Astrocyte of the cerebellum (primary cell): ENCODE data around the gene CHKB.

ENCODE experiments used
- DNase-seq: peaks from one replicate; pipeline ENCODE4 v3.0.0-alpha.2; 2011; ENCODE audit warnings: low read depth
- H3K4me3 ChIP-seq: 2 replicates; pipeline ENCODE4 v1.5.1; 2011; ENCODE audit warnings: mild to moderate bottlenecking, low read depth, low read length, moderate library complexity
- in situ Hi-C: cut with HindIII; loops from 2 replicates; pipeline ENCODE4 v1.10.0; 2017; ENCODE audit warnings: low sequenced_read_pairs
- TF ChIP-seq, protein P1 (sequence below): IDR thresholded peaks from 2 replicates; pipeline ENCODE4 v1.5.1; 2012; ENCODE audit warnings: low read length, low read depth, moderate library complexity, mild to moderate bottlenecking; ENCODE audit errors: missing control alignments

Gene CHKB

DNA sequence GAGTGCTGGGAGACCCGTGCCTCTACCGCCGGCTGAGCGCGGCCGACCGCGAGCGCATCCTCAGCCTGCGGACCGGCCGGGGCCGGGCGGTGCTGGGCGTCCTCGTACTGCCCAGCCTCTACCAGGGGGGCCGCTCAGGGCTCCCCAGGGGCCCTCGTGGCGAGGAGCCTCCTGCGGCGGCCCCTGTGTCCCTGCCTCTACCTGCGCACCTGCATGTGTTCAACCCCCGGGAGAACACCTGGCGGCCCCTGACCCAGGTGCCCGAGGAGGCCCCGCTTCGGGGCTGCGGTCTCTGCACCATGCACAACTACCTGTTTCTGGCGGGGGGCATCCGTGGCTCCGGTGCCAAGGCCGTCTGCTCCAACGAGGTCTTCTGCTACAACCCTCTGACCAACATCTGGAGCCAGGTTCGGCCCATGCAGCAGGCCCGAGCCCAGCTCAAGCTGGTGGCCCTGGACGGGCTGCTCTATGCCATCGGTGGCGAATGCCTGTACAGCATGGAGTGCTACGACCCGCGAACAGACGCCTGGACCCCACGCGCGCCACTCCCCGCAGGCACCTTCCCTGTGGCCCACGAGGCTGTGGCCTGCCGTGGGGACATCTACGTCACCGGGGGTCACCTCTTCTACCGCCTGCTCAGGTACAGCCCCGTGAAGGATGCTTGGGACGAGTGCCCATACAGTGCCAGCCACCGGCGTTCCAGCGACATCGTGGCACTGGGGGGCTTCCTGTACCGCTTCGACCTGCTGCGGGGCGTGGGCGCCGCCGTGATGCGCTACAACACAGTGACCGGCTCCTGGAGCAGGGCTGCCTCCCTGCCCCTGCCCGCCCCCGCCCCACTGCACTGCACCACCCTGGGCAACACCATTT is 33.5 kb downstream of the CHKB start:
- DNase-seq: no peak
- in situ Hi-C loops: no loop called here
- TF ChIP-seq, protein P1, sequence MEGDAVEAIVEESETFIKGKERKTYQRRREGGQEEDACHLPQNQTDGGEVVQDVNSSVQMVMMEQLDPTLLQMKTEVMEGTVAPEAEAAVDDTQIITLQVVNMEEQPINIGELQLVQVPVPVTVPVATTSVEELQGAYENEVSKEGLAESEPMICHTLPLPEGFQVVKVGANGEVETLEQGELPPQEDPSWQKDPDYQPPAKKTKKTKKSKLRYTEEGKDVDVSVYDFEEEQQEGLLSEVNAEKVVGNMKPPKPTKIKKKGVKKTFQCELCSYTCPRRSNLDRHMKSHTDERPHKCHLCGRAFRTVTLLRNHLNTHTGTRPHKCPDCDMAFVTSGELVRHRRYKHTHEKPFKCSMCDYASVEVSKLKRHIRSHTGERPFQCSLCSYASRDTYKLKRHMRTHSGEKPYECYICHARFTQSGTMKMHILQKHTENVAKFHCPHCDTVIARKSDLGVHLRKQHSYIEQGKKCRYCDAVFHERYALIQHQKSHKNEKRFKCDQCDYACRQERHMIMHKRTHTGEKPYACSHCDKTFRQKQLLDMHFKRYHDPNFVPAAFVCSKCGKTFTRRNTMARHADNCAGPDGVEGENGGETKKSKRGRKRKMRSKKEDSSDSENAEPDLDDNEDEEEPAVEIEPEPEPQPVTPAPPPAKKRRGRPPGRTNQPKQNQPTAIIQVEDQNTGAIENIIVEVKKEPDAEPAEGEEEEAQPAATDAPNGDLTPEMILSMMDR: no peak
- no peak overlapping the region for H3K4me3 ChIP-seq

DNA sequence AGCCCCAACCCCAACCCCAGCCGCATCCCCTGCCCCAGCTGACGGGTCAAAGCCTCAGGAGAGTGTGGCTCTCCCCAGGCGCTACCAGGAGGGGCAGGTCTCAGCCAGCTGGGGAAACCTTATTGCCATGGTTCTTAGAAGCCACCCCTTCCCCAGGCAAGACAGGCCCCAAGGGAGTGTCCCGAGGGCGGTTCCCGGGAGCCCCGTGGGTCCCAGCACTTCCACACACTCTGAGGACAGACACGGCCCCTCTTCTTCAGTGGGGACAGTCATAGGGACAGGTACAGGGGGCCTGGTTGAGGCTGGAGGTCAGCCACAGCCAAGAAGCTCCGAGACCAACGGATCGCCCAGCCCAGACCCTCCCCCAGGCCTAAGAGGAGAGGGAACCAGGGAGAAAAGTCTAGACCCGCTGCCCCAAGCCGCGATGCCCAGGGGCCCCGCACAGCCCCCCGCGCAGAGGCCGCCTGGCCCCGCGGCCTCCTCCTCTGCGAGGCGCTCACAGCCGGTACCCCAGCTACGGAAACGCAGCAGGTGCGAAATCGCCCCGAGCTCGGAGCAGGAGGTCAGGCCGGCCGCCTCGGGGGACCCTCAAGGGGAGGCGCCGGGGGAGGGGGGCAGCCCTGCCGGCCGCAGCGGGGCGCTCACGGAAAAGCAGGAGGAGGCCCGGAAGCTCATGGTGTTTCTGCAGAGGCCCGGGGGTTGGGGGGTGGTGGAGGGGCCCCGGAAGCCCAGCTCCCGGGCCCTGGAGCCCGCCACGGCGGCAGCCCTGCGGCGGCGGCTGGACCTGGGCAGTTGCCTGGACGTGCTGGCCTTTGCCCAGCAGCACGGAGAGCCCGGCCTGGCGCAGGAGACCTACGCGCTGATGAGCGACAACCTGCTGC is 34.4 kb downstream of the CHKB start:
- no peak for DNase-seq
- in situ Hi-C loops: no loop called here
- H3K4me3 ChIP-seq: no peak overlapping the region
- TF ChIP-seq, protein P1: no peak

DNA sequence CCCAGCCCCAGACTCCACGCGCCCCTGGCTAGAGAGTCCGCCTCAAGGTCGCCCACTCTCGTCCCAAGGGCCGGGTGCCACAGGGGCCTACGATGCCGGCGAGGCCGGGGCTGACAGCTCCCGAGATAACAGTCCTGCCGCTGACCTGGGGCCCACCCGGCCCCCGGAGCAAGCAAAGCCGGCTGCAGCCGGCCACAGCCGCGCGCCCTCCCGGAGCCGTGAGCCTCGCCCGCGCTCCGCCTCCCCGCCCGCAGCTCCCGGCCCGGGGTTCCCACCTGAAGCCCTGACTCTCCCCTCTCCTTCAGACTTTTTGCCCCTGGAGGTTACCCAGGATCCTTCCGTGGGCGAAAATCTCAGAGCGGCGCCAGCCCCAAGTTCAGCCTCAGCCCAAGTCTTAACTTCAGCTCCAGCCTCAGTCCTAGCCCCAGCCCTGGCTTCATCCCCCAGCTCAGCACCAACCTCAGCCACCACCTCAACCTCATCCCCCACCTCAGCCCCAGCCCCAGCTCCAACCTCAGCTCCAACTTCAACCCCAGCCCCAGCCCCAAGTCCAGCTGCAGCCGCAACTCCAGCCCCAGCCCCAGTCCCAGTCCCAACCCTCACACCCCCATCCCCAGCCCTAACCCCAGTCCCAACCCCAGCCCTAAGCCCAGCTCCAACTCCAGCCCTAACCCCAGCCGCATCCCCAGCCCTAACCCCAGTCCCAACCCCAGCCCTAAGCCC is 35.2 kb downstream of the CHKB start:
- in situ Hi-C loops: no loop called here
- no peak overlapping the region for H3K4me3 ChIP-seq
- no peak for DNase-seq
- TF ChIP-seq, protein P1: no peak

DNA sequence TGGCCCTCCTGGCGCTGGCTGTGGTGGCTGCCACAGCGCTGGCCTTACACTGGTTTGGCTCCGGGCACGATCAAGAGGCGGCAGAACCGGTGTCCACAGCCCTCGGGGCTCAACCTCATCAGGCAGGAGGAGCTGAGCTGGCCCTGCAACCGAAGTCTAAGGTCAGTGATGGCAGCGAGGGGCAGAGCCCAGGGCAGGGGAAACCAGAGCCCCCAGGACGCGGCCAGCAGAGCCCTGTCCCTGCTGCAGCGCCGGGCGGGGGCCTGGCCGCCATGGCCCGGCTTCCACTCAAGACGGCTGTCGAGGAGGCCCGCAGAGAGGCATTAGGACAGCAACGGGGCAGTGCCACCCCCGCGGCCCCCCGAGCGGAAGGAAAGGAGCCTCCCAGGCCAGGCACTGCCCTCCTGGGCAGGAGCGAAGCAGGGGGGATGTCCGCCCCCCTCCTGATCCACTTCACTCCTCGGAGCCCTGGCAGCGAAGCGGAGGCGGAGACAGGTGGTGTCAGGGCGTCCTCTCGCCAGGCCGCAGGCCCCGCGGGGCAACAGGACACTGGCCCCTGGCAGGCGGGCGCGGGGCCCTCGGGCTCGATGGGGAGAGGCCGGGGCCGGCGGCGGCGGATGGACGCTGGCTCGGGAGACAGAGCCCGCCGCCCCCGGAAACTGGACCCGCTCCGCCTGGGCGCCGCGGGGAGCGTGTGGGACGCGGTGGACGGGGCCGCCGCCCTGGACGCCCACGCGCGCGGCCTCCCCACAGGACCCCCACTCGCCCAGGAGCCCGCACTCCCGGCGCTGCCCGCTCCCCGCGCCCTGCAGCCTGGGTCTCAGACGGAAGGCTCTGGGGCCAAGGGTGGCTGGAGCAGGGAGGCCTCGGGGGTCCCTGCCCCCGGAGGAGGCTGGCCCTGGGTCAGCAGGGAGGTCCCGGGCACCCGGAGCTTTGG is 36.1 kb downstream of the CHKB start:
- DNase-seq: no peak
- TF ChIP-seq, protein P1: no peak
- in situ Hi-C loops: no loop called here
- H3K4me3 ChIP-seq: no peak overlapping the region

DNA sequence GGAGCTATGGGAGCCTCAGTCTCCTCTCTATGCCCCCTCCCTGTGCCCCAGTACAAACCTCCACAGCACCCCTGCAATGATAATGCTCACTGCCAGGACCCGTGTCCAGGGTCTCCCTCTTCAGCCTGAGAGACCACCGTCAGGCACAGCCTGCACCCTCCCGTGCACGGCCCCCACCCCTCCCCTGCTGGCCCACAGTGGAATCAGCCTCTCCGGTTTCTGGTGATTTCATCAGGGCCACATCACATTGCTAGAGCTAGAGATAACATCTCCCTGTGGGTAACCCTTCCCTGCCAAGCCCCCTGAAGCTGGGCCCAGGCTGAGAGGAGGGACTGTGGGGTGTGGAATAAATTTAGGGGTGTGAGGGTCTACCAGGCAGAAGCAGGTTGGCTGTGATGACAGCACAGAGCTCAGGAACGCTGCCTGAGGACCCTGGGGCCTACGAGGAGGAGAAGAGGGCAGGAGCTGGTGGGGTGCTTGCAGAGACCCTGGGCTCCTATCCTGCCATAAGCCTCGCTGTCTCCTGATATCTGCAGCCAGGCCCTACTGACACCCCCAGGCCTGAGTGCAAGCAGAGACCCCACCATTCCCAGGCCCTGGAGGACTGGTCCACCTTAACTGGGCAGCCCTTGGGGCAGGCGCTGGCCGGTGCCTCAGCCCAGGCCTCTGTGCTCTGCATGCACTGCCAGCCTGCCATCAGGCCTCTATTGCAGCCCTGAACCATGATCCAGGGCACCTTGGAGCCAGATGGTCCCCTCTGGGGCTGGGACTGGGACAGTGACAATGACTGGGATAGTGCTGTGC is 36.9 kb downstream of the CHKB start, which contains the start of gene KLHDC7B:
Gene KLHDC7B (plus strand): TSS at position 378 of the 804 bp plus-strand sequence. CDS start 345 bp downstream, at position 723.
- H3K4me3 ChIP-seq: no peak within 1 kb of the TSS
- TF ChIP-seq, protein P1: no peak
- no peak for DNase-seq
- in situ Hi-C loops: no loop called here
